HUES6 (cell line): ENCODE results near the gene SERPINA12.

ENCODE experiments used
- H3K27ac ChIP-seq: 2 replicates; pipeline ENCODE4 v1.7.0; 2013; ENCODE audit warnings: low read depth, mild to moderate bottlenecking, low read length, inconsistent platforms
- H3K27me3 ChIP-seq: 2 replicates; pipeline ENCODE4 v1.6.1; 2013; ENCODE audit warnings: low read length; ENCODE audit not compliant: control insufficient read depth, insufficient read depth
- H3K36me3 ChIP-seq: 2 replicates; pipeline ENCODE4 v1.6.1; 2013; ENCODE audit warnings: low read length; ENCODE audit not compliant: control insufficient read depth, insufficient read depth
- H3K4me1 ChIP-seq: 2 replicates; pipeline ENCODE4 v1.6.1; 2013; ENCODE audit warnings: low read length; ENCODE audit not compliant: control insufficient read depth, insufficient read depth
- H3K4me3 ChIP-seq: 2 replicates; pipeline ENCODE4 v1.5.1; 2013; ENCODE audit warnings: low read depth, low read length
- H3K9ac ChIP-seq: one replicate; pipeline ENCODE4 v1.6.1; 2013; ENCODE audit warnings: mild to moderate bottlenecking, low read length
- H3K9me3 ChIP-seq: 2 replicates; pipeline ENCODE4 v1.6.1; 2013; ENCODE audit warnings: low read depth, low read length; ENCODE audit not compliant: control insufficient read depth, insufficient read depth

The SERPINA12 gene

GRCh38 chr14:94532447-94532846, 23.2 kb upstream of the SERPINA12 start:
- Histone ChIP-seq H3K27me3 (no peaks in the 10 kb centered on the region), H3K9me3 (no peaks in the 10 kb centered on the region), H3K4me3 (no peak overlapping the region), H3K27ac (no peak overlapping the region), H3K4me1 (no peaks in the 10 kb centered on the region), H3K36me3 (no peaks in the 10 kb centered on the region), H3K9ac (no peak overlapping the region)

- H3K9me3 ChIP-seq = no peaks in the 10 kb centered on the region
- no peak overlapping the region for H3K27ac ChIP-seq
- no peak overlapping the region for H3K4me3 ChIP-seq
- no peaks in the 10 kb centered on the region for H3K36me3 ChIP-seq
- H3K9ac ChIP-seq = no peak overlapping the region
- no peaks in the 10 kb centered on the region for H3K4me1 ChIP-seq
- no peaks in the 10 kb centered on the region for H3K27me3 ChIP-seq
These were observed 21.9 kb upstream of the SERPINA12 start for GRCh38 chr14:94531187-94531586.

GRCh38 chr14:94524093-94524492, 14.8 kb upstream of the SERPINA12 start:
- H3K27me3 ChIP-seq = no peaks in the 10 kb centered on the region
- no peak overlapping the region for H3K9ac ChIP-seq
- H3K27ac ChIP-seq = no peak overlapping the region
- peaks cover 6% of the 10 kb centered on the region; the same call in 1 of the 2 replicates for H3K9me3 ChIP-seq
- H3K4me3 ChIP-seq = no peak overlapping the region
- no peaks in the 10 kb centered on the region for H3K4me1 ChIP-seq
- no peaks in the 10 kb centered on the region for H3K36me3 ChIP-seq

- Histone ChIP-seq H3K4me1 (peaks cover 3% of the 10 kb centered on the region), H3K27me3 (no peaks in the 10 kb centered on the region), H3K36me3 (no peaks in the 10 kb centered on the region), H3K9me3 (peaks cover 9% of the 10 kb centered on the region; the same call in 1 of the 2 replicates), H3K27ac (no peak overlapping the region), H3K4me3 (no peak overlapping the region), H3K9ac (no peak overlapping the region)
These were observed 14.0 kb upstream of the SERPINA12 start for GRCh38 chr14:94523265-94523664.

- Histone ChIP-seq H3K9me3 (peaks cover 9% of the 10 kb centered on the region; the same call in 1 of the 2 replicates), H3K4me1 (peaks cover 13% of the 10 kb centered on the region), H3K27ac (no peak overlapping the region), H3K9ac (no peak overlapping the region), H3K36me3 (no peaks in the 10 kb centered on the region), H3K27me3 (no peaks in the 10 kb centered on the region), H3K4me3 (no peak overlapping the region)
These were observed 13.0 kb upstream of the SERPINA12 start for GRCh38 chr14:94522115-94522724.

GRCh38 chr14:94521375-94522114, 12.3 kb upstream of the SERPINA12 start:
- Histone ChIP-seq H3K4me3 (no peak overlapping the region), H3K36me3 (no peaks in the 10 kb centered on the region), H3K9ac (no peak overlapping the region), H3K27me3 (no peaks in the 10 kb centered on the region), H3K9me3 (peaks cover 9% of the 10 kb centered on the region; the same call in 1 of the 2 replicates), H3K27ac (no peak overlapping the region), H3K4me1 (peaks cover 16% of the 10 kb centered on the region)

GRCh38 chr14:94517641-94518257, 8.5 kb upstream of the SERPINA12 start:
- peaks cover 9% of the 10 kb centered on the region; the same call in 1 of the 2 replicates for H3K9me3 ChIP-seq
- H3K4me1 ChIP-seq = peaks cover 16% of the 10 kb centered on the region
- H3K9ac ChIP-seq = no peak overlapping the region
- H3K4me3 ChIP-seq = no peak overlapping the region
- H3K27ac ChIP-seq = no peak overlapping the region
- no peaks in the 10 kb centered on the region for H3K27me3 ChIP-seq
- H3K36me3 ChIP-seq = no peaks in the 10 kb centered on the region

GRCh38 chr14:94517248-94517640, 8.0 kb upstream of the SERPINA12 start:
- H3K4me3 ChIP-seq = no peak overlapping the region
- peaks cover 16% of the 10 kb centered on the region for H3K4me1 ChIP-seq
- no peaks in the 10 kb centered on the region for H3K36me3 ChIP-seq
- H3K27ac ChIP-seq = no peak overlapping the region
- H3K27me3 ChIP-seq = no peaks in the 10 kb centered on the region
- no peak overlapping the region for H3K9ac ChIP-seq
- H3K9me3 ChIP-seq = peaks cover 9% of the 10 kb centered on the region; the same call in 1 of the 2 replicates

GRCh38 chr14:94515856-94516255, 6.6 kb upstream of the SERPINA12 start:
- Histone ChIP-seq H3K9ac (no peak overlapping the region), H3K27me3 (no peaks in the 10 kb centered on the region), H3K36me3 (no peaks in the 10 kb centered on the region), H3K9me3 (peaks cover 9% of the 10 kb centered on the region; the same call in 1 of the 2 replicates), H3K4me3 (no peak overlapping the region), H3K27ac (no peak overlapping the region), H3K4me1 (peaks cover 16% of the 10 kb centered on the region)

GRCh38 chr14:94515426-94515825, 6.2 kb upstream of the SERPINA12 start:
- H3K9ac ChIP-seq = no peak overlapping the region
- no peak overlapping the region for H3K4me3 ChIP-seq
- H3K36me3 ChIP-seq = no peaks in the 10 kb centered on the region
- H3K9me3 ChIP-seq = peaks cover 9% of the 10 kb centered on the region; the same call in 1 of the 2 replicates
- no peaks in the 10 kb centered on the region for H3K27me3 ChIP-seq
- no peak overlapping the region for H3K27ac ChIP-seq
- peaks cover 16% of the 10 kb centered on the region for H3K4me1 ChIP-seq

- no peaks in the 10 kb centered on the region for H3K36me3 ChIP-seq
- no peak overlapping the region for H3K27ac ChIP-seq
- H3K9ac ChIP-seq = no peak overlapping the region
- no peaks in the 10 kb centered on the region for H3K27me3 ChIP-seq
- no peak overlapping the region for H3K4me3 ChIP-seq
- peaks cover 16% of the 10 kb centered on the region for H3K4me1 ChIP-seq
- peaks cover 6% of the 10 kb centered on the region; the same call in 1 of the 2 replicates for H3K9me3 ChIP-seq
These were observed 5.1 kb upstream of the SERPINA12 start for GRCh38 chr14:94514351-94514750.
